Suprapubic skin (tissue), 4 donors: ENCODE data around the gene SETD6. TPM values are rescaled to one million over a fixed set of nuclear protein-coding genes. Genes with fewer than 3 reads are reported as not detected.

Experiments used
- DNase-seq, 2 donors: peaks; one replicate each; pipeline ENCODE4 v3.0.0-alpha.2; 2019; ENCODE audit warnings: low spot score in 2 of 2
- H3K27ac ChIP-seq: fragments of 200-600 bp; sonication (generic); one replicate; pipeline ENCODE4 v1.5.1; 2019
- H3K27me3 ChIP-seq: fragments of 200-600 bp; sonication (generic); one replicate; pipeline ENCODE4 v1.5.1; 2019
- H3K36me3 ChIP-seq: fragments of 200-600 bp; sonication (generic); one replicate; pipeline ENCODE4 v1.5.1; 2019
- H3K4me1 ChIP-seq: fragments of 200-600 bp; sonication (generic); one replicate; pipeline ENCODE4 v1.5.1; 2019
- H3K4me3 ChIP-seq: fragments of 200-600 bp; sonication (generic); one replicate; pipeline ENCODE4 v1.5.1; 2019; ENCODE audit warnings: mild to moderate bottlenecking
- H3K9me3 ChIP-seq: fragments of 200-600 bp; sonication (generic); one replicate; pipeline ENCODE4 v1.5.1; 2019
- EP300 ChIP-seq: sonication (generic); formaldehyde crosslinking; IDR thresholded peaks from one replicate; pipeline ENCODE4 v1.6.1; 2017; ENCODE audit warnings: antibody characterized with exemption
- POLR2A ChIP-seq, 2 donors: fragments of 450-650 bp; IDR thresholded peaks; one replicate each; pipeline ENCODE4 v1.6.1; 2017; ENCODE audit warnings: antibody characterized with exemption in 2 of 2, mild to moderate bottlenecking in 2 of 2, moderate library complexity in 2 of 2
- POLR2AphosphoS5 ChIP-seq, 3 donors: sonication (generic); formaldehyde crosslinking; IDR thresholded peaks; one replicate each; pipeline ENCODE4 v1.6.1; 2017; ENCODE audit warnings: antibody characterized with exemption in 3 of 3
- WGBS: methylation state at CpG from one replicate; pipeline ENCODE4 v1.1.5; 2018; 5-methylcytosine and 5-hydroxymethylcytosine counted together
- total RNA-seq, 4 donors: library from RNA; depleted of rRNA; stranded (reverse); fragments of >200 nt; gene quantifications; one replicate each; pipeline ENCODE4 v1.1.0, GENCODE V29; 2016
- TF ChIP-seq, protein P1 (sequence below), 2 donors: fragments of 200-600 bp in 1 of 2; fragments of 450-650 bp in 1 of 2; sonication (generic) in 1 of 2; IDR thresholded peaks; one replicate each; pipeline ENCODE4 v1.5.1; 2016 to 2019; ENCODE audit warnings: antibody characterized with exemption in 2 of 2, mild to moderate bottlenecking in 1 of 2, moderate library complexity in 1 of 2

The SETD6 gene
- total RNA-seq, 4 donors from 2014 or later, result 42.6 to 71.8 (median 51.7) TPM

DNA sequence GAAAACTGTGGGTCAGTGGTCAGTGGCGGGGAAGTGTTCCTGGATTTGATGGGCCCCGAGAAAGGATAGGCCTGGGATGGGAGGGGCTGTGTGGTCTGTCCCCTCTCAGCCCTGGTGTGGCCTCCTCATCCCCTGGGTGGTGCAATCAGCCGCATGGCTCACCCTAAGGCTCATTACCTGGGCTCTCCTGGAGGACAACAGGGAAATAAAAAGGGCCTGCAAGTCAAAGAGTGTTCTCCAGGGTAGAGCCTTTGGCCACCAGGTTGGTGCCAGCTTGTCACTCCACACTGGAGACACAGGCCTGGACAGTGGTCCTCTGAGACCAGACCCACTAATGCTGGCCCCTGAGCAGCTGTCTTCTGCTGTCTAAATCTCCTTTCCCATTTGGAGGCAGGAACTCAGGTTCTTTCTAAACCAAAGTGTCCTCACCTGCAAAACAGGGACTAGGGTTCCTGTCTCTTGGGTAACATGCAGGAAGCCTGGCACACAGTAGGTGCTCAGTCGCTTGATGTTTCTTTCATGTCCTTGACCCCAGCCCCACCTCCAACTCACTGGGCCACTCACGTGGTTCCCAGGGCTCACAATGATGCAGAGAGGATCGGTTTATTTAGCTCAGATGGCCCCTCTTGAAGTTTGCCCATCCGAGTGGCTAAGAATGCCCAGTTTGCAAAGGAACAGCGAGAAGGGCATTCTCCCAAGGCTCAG is 12.9 kb upstream of the SETD6 start:
- peak; percentile 28 to 40 for DNase-seq

DNA sequence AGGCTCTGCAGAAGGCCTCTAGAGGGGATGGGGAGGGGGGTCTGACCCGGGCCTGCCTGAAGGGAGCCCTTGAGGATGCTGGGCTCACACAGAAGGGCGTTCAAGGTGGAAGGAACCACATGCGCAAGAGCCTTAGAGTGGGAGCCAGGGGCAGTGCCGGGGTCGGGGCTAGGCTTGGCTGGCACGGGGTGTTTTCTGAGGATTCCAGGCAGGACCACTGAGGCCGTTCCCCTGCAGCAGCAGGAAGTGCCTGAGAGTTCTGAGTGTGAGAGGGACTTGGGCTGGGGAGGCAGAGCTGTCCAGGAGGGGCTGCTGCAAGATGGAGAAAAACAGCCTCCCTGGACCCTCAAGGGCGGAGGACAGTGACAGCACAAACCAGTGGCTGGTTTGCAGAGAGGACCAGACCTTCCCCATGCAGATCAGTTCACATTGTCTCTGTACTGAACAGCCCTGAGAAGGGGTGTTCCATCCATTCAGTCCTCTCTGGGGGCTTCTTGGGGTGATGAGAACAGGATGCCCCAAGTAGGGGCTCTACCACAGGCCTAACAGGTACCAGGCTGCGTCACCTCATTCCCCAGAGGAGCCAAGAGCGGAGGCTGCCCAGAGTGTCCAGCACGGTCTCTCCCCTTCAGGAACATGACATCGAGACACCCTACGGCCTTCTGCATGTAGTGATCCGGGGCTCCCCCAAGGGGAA is 12.0 kb upstream of the SETD6 start:
- no peak overlapping the region for H3K27ac ChIP-seq
- peak; percentile 49 to 58 for DNase-seq
- peaks cover 19% of the 10 kb centered on the region for H3K4me1 ChIP-seq
- no peaks in the 10 kb centered on the region for H3K36me3 ChIP-seq
- H3K4me3 ChIP-seq, result no peak overlapping the region
- H3K27me3 ChIP-seq, result peaks cover 22% of the 10 kb centered on the region
- 73% methylated on average over 3 of the region's 14 CpGs for WGBS
- TF ChIP-seq, protein P1, sequence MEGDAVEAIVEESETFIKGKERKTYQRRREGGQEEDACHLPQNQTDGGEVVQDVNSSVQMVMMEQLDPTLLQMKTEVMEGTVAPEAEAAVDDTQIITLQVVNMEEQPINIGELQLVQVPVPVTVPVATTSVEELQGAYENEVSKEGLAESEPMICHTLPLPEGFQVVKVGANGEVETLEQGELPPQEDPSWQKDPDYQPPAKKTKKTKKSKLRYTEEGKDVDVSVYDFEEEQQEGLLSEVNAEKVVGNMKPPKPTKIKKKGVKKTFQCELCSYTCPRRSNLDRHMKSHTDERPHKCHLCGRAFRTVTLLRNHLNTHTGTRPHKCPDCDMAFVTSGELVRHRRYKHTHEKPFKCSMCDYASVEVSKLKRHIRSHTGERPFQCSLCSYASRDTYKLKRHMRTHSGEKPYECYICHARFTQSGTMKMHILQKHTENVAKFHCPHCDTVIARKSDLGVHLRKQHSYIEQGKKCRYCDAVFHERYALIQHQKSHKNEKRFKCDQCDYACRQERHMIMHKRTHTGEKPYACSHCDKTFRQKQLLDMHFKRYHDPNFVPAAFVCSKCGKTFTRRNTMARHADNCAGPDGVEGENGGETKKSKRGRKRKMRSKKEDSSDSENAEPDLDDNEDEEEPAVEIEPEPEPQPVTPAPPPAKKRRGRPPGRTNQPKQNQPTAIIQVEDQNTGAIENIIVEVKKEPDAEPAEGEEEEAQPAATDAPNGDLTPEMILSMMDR (IDR thresholded peaks at IDR 0.05), result no peak
- TF ChIP-seq POLR2A (IDR thresholded peaks at IDR 0.05), result no peak
- TF ChIP-seq EP300, result no peak
- TF ChIP-seq POLR2AphosphoS5 (IDR thresholded peaks at IDR 0.05), result no peak
- H3K9me3 ChIP-seq, result no peaks in the 10 kb centered on the region

More for the DNA sequence above, 12.9 kb upstream of the SETD6 start:
- H3K9me3 ChIP-seq, result no peaks in the 10 kb centered on the region
- H3K4me3 ChIP-seq, result no peak overlapping the region
- H3K27ac ChIP-seq, result no peak overlapping the region
- H3K4me1 ChIP-seq, result peaks cover 19% of the 10 kb centered on the region
- TF ChIP-seq, protein P1 (IDR thresholded peaks at IDR 0.05), result no peak
- TF ChIP-seq EP300 (no peak), POLR2A (IDR thresholded peaks at IDR 0.05) (no peak), POLR2AphosphoS5 (IDR thresholded peaks at IDR 0.05) (no peak)
- H3K27me3 ChIP-seq, result peaks cover 22% of the 10 kb centered on the region
- WGBS, result 84% methylated on average over 8 of the region's 8 CpGs
- no peaks in the 10 kb centered on the region for H3K36me3 ChIP-seq

- no peak overlapping the region for H3K27ac ChIP-seq
- H3K9me3 ChIP-seq, result no peaks in the 10 kb centered on the region
- peaks cover 22% of the 10 kb centered on the region for H3K27me3 ChIP-seq
- no peak for TF ChIP-seq POLR2A (IDR thresholded peaks at IDR 0.05)
- 92% methylated on average over 15 of the region's 21 CpGs for WGBS
- DNase-seq, result peak; percentile 57 to 75
- peaks cover 19% of the 10 kb centered on the region for H3K4me1 ChIP-seq
- no peak overlapping the region for H3K4me3 ChIP-seq
- no peaks in the 10 kb centered on the region for H3K36me3 ChIP-seq
Observed at GRCh38 chr16:58503863-58504688, 11.2 kb upstream of the SETD6 start.

- Histone ChIP-seq H3K4me1 (peaks cover 4% of the 10 kb centered on the region), H3K27ac (no peak overlapping the region), H3K4me3 (no peak overlapping the region), H3K9me3 (no peaks in the 10 kb centered on the region), H3K27me3 (peaks cover 8% of the 10 kb centered on the region), H3K36me3 (no peaks in the 10 kb centered on the region)
- peak; percentile 50 to 76 for DNase-seq
- no peak for TF ChIP-seq POLR2A (IDR thresholded peaks at IDR 0.05)
- TF ChIP-seq, protein P1 (IDR thresholded peaks at IDR 0.05), result no peak
- no peak for TF ChIP-seq POLR2AphosphoS5 (IDR thresholded peaks at IDR 0.05)
- no peak for TF ChIP-seq EP300
- WGBS, result 70% methylated on average over 11 of the region's 20 CpGs
Observed at GRCh38 chr16:58506241-58507194, 8.8 kb upstream of the SETD6 start.
